ENCODE data around the gene PDF. TPM values are rescaled to one million over a fixed set of nuclear protein-coding genes. Genes with fewer than 3 reads are reported as not detected.
"Not testable (repeated sequence)": the region's sequence is repeated elsewhere in the genome, so short reads cannot be mapped to it uniquely, and the experiment has no call there.

The PDF gene, protein sequence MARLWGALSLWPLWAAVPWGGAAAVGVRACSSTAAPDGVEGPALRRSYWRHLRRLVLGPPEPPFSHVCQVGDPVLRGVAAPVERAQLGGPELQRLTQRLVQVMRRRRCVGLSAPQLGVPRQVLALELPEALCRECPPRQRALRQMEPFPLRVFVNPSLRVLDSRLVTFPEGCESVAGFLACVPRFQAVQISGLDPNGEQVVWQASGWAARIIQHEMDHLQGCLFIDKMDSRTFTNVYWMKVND
- total RNA-seq: 6.1 TPM

DNA sequence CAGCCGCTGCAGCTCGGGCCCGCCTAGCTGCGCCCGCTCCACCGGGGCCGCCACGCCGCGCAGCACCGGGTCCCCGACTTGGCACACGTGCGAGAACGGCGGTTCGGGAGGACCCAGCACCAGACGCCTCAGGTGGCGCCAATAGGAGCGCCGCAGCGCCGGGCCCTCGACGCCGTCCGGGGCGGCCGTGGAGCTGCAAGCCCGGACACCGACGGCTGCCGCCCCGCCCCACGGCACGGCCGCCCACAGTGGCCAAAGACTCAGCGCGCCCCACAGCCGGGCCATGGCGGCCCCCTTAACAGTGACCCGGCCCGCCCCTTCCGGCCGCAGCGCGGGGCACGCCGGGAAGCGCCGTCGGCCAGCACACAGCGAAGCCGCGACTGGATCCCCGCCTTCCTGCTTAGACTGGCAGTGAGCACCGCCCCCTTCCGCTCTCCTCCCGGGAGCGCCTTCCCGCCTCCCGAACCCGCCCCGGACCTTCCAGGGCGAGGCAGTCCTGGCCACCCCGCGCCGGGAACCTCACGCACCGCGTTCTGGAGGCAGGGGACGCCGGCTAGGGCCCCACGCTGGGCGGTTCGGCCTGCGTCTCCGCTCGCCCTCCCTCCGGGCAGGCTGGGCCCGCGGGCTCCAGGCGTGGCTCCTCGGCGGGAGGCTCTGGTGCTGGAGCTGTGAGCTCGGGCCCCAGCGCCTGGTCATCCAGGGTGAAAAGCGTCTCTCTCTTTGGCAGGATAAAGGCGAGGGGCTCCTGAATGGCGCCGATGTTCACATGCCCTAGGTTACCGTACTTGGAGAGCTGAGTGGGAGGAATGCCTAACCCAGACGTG lies at the start of gene PDF:
Gene PDF (minus strand): TSS at position 303 of the 824 bp plus-strand sequence. CDS start 18 bp downstream, at position 285.
- FAIRE-seq: no peak
- peak; percentile 98 for DNase-seq (ENCODE audit: low spot score in 2 of 2)

DNA sequence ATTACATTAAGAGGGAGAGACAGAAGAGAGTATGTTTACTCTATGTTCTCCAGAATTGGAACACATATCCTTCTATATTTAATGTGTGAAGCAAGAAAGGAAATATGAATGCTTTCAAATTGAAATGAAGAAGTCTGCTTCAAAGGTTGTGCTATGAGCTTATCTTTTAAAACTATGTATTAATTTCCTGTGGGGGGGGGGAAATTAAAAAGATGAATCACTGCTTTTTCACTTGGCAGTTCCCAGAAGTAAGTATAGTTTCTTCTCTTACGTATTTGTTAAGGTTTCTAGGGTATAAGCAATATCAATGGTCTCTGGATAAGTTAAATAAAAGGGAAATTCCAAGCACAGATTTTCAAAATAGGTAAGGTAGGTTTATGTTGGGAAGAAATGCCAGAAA lies 48.4 kb upstream of the PDF start:
- DNase-seq (ENCODE audit: low spot score in 2 of 2) (no peak), FAIRE-seq (no peak)

DNA sequence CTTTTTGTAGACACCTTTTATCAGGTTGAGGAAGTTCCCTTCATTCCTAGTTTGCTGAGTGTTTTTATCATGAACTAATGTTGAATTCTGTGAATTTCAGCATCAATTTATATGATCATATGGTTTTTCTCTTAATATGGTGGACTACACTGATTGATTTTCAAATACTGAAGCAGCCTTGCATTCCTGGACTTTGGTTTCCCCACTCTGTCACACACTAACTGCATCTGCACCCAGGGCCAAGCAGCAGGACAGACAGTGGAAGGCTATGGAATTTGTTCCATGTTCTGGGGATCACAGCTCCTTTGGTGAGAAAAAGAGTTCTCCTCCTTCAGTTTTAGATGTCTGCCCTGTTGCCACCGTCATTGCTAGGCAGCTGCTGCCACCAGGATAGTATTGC lies 47.6 kb upstream of the PDF start:
- DNase-seq (ENCODE audit: low spot score in 2 of 2): no peak
- no peak for FAIRE-seq

DNA sequence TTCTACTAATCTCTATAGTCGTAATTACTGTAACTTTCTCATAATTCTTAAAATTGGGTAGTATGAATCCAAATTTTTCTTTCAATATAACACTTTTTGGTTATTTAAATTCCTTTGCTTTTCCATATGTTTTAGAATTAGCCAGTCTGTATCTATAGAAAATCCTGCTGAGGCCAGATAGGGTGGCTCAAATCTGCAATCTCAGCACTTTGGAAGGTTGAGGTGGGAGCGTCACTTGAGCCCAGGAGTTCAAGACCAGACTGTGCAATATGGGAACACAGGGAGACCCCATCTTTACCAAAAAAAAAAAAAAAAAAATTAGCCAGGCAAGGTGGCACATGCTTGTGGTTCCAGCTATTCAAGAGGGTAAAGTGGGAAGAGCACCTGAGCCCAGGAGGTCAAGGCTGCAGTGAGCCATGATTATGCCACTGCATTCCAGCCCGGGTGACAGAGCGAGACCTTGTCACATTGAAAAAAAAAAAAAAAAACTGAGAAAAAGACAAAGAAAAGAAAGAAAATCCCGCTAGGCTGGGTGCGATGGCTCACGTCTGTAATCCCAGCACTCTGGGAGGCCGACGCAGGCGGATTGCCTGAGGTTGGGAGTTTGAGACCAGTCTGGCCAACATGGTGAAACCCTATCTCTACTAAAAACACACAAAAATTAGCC lies 46.1 kb upstream of the PDF start:
- DNase-seq (ENCODE audit: low spot score in 2 of 2) (no peak), FAIRE-seq (no peak)

DNA sequence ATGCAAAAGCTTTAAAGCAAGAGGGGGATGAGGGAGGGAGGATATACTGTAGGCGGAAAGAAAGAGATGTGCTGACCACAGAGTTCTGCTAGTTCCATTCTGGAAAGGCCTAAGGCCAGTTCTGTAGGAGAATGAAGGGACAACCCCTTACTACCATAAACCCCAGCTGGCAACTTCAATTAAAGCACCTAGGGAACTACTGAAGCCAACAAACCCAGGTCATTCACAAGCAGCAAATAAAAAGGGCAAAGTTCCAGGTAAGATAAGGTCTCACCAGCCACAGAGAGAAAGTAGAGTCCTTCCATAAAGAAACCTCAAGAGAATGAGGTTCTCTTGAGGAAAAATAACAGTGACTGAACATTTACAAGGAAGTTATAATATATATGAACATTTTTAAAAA lies 42.6 kb upstream of the PDF start:
- DNase-seq (ENCODE audit: low spot score in 2 of 2) (no peak), FAIRE-seq (no peak)

DNA sequence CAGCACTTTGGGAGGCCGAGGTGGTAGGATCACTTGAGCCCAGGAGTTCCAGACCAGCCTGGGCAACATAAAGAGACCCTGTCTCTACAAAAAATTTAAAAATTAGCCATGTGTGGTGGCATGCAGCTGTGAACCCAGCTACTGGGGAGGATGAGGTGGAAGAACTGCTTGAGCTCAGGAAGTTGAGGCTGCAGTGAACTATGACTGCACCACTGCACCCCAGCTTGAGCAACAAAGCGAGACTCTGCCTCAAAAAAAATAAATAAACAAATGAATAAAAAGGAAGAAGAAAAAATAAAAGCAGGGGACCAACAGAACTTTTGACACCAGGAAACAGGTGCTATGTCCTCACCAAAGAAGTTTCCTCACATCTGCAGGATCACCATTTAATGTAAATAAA lies 41.2 kb upstream of the PDF start:
- no peak for FAIRE-seq

DNA sequence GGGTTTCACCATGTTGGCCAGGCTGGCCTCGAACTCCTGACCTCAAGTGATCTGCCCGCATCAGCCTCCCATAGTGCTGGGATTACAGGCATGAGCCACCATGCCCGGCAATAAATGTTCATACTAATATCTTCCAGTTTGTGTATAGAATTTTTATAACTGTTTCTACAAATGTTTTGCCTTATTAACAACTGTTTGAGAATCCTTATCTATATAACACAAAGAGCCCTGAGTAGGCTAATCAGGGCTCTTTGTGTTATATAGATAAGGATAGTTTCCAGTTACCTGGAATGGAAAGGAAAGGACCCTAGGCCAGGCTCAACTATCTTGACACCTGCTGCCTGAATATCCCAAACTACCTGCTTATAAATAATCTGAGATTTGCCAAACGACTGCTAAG lies 38.5 kb upstream of the PDF start:
- FAIRE-seq: no peak
- no peak for DNase-seq (ENCODE audit: low spot score in 2 of 2)

More for the DNA sequence above, 41.2 kb upstream of the PDF start:
- no peak for DNase-seq (ENCODE audit: low spot score in 2 of 2)

DNA sequence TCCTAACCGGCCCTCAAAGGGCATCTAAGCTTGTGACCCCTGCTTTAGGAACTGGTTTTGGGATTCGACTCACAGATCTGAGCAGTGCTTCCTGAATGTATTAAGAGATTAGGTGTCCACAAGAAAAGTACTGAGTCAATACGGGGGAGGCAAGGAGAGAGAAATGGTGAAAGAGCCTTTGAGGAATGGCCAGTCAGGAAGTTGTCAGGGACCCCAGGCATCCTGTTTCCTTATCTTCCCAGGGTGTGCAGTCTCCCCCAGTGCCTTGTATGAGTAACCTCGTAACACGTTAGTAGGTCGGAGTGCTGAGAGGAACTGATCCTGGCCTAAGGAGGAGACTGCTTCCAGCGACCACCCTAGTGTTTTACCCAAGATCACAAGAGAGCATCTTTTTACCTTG lies 37.6 kb upstream of the PDF start:
- FAIRE-seq (no peak), DNase-seq (ENCODE audit: low spot score in 2 of 2) (no peak)

DNA sequence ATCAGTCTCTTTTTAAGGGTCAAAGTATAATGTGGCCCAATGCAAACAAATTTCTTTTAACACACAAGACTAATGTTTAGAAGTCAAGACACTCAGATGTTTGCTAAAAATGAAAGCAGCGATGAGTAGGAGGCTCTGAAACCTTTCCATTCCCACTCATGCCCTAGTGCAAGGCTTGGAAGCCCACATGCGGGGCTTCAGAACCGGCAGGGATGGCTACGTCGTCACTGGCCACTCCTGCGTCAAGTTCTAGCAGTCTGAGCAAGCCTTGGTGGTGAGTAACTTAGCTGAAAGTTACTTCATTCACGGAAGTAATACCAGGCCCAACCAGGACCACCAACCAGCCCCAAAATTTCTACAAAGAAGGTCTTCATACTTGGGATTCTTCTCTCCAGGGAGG lies 36.0 kb upstream of the PDF start:
- no peak for DNase-seq (ENCODE audit: low spot score in 2 of 2)
- no peak for FAIRE-seq

DNA sequence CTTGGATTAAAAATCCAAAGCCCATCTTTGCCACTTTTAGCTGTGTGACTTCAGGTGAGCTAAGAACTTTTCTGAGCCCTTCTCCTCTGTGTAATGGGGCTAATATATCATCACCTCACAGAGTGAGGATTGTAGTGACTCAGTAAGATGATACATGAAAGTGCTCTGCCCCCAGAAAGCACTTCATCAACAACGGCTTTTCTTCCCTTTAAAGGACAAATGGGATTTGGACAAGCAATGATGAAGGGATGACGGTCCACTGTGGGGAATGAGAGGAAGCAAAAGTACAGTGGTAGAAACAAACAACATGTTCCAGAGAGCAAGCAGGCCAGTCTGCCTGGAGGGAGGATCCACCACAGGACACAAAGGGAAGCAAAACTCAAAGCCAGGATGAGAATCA lies 35.5 kb upstream of the PDF start:
- DNase-seq (ENCODE audit: low spot score in 2 of 2): no peak
- no peak for FAIRE-seq

DNA sequence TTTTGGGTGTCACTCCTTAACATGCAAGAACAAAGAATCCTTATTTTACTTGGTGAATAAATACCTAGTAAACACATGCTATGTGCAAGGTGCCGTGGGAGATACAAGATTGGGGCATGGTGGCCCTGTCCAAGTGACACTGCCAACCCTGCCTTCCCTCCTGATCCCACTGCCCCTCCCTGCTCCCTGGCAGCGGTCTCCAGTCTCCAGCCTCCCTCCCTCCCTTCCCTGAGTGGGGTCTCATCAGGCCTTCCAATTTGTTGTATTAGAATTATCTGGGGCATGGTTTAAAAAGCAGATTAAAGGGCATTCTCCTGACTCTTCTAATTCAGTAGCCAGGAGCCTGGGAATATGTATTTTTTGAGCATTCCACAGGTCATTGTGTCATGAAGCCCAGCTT lies 33.7 kb upstream of the PDF start:
- FAIRE-seq (no peak), DNase-seq (ENCODE audit: low spot score in 2 of 2) (no peak)

DNA sequence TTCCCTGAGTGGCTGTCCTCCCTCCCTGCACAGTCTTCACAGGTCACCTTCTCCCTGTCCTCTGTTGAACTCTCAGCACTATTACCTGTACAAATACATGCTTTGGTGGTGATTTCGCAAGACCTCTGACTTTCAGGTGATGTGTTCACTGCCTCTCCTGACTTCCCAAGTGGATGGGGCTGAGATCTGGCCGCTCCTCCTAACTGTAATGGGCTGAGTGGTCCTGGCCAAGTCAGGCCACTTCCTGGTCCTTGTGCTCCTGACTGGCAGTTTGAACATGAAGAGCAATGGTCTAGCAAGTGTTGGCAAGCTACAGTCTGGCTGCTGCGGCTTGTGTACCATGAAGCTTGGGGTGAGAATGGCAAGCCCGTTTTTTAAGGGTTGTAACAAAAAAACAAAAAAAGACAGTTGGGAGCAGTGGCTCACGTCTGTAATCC lies 32.9 kb upstream of the PDF start:
- DNase-seq (ENCODE audit: low spot score in 2 of 2): no peak
- FAIRE-seq: no peak

DNA sequence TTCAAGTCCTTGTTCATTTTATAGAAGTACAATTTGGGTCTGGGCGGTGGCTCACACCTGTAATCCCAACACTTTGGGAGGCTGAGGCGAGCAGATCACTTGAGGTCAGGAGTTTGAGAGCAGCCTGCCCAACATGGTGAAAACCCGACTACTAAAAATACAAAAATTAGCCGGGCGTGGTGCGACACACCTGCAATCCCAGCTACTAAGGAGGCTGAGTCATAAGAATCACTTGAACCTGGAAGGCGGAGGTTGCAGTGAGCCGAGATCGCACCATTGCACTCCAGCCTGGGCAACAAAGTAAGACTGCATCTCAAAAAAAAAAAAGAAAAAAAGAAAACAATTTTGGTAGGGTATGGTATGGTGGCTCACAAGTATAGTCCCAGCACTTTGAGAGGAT lies 29.7 kb upstream of the PDF start:
- not testable (repeated sequence) for DNase-seq (ENCODE audit: low spot score in 2 of 2); FAIRE-seq

DNA sequence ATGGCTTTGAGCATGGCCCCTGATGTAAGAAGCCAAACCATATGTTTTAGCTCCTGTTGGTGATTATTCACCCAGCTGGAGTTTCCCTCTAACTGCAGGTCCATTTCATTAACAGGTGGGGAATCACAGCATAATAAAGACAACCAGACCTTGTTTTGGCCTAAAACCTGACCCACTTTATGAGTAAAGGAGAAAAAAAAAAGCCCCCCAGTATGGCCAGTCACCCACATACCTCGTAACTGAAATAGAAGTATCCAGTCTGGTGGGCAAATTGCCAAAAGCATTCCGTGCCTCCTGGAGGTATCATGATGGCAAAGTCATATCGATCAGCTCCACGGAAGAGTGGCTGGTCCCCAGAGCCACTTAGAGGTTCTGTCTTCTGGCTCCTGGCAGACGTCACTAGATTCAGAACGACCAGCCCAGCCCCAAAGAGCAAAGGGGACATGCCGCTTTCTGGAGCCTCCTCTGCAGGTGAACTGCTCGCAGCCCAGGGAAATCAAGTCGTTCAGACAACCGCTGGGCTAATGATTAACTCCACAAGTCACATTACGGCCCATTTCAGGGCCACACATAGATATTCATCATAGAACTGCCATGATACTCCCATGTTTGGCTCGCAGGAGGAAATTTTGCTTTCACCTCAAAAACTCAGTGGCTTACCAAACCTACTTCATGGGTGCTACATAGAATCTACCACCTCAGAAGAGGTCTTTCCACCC lies 21.1 kb upstream of the PDF start, which contains the start of gene TMED6:
Gene TMED6 (minus strand): TSS at position 478 of the 719 bp plus-strand sequence. CDS start 33 bp downstream, at position 445.
- no peak for DNase-seq (ENCODE audit: low spot score in 2 of 2)
- FAIRE-seq: no peak

DNA sequence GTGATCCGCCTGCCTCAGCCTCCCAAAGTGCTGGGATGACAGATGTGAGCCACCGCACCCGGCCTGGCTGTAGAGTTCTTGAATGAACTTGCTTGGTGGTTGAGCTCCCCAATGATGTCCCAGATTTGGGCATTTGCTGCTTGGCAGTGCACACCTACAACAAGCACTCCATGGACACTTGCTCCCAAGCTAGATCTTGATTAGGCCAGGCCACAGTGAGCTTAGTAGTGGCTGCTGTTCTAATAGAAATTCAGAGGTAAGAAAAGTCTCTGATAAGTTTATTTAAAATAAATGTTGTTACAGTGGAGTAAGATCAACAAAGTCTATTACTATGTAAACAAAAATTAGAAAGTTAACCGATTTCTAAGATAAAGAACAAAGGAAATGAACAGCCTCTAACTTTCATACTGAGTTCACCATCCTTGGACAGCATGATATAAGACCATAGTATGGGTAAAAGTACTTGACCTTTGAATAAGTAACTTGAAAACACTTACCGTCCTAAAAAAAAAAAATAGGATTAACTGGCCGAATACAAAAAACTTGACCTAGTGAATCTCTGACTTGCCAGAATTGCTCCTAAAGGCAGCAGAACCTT lies 20.2 kb upstream of the PDF start:
- DNase-seq (ENCODE audit: low spot score in 2 of 2) (no peak), FAIRE-seq (no peak)

DNA sequence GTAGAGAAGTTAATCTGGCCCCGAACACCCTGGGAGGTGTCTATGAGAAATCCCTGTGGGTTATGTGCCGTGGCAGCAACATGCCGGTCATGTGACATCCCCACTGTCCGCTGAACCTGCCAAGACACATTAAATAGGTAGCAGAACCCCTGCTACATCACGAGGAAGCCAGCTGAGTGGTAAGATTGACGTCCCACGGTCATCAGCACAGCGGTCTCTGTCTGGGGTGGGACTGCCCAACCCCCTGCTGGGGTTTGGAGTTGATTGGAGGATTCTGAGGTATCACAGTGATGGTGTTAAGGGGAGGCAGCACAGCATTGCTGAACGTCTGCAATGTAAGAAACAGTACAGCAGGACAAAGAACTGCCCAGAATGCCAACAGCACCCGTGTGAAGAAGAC lies 19.1 kb upstream of the PDF start:
- FAIRE-seq: no peak
- no peak for DNase-seq (ENCODE audit: low spot score in 2 of 2)

DNA sequence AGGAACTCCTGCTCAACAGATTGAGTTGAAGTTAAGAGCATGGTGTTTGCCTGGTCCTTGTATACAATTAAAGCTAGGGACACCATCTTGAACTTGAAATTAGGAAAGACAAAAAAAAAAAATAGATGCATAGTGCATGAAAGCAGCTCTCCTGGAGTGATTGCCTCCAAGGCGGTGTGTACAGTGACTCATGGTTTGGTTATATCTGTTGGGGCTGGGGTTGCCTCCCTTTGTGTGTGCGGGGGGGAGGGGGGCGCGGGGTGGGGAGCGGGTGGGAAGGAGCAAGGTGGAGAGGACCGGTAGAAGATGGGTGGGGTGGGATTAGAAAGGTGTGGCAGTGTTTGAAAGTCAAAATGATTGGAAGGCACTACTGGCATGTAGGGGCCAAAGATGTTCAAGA lies 17.8 kb upstream of the PDF start:
- DNase-seq (ENCODE audit: low spot score in 2 of 2): no peak
- FAIRE-seq: no peak

DNA sequence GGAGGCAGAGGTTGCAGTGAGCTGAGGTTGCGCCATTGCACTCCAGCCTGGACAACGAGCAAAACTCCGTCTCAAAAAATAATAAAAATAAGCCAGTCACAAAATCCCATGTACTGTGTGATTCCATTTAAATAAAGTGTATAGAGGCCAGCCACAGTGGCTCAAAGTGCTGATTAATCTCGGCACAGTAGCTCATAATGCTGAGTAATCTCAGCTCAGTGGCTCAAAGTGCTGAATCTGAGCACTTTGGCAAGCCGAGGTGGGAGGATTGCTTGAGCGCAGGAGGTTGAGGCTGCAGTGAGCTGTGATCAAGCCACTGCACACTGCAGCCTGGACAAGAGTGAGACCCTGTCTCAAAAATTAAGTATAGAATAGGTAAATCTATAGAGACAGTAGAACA lies 16.3 kb upstream of the PDF start:
- FAIRE-seq (no peak), DNase-seq (ENCODE audit: low spot score in 2 of 2) (no peak)

DNA sequence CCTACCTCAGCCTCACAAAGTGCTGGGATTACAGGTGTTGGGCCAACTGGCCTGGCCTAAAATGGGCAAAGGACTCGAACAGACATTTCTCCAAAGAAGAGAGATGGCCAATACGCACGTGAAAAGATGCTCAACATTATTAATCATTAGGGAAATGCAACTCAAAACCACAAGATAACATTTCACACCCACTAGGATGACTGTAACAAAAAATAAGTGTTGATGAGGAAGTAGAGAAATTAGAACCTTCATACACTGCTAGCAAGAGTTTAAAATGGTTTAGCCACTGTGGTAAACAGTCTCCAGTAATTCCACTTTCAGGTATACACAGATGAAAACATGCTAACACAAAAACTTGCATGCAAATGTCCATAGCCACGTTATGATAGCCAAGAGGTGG lies 15.5 kb upstream of the PDF start:
- FAIRE-seq (no peak), DNase-seq (ENCODE audit: low spot score in 2 of 2) (no peak)

DNA sequence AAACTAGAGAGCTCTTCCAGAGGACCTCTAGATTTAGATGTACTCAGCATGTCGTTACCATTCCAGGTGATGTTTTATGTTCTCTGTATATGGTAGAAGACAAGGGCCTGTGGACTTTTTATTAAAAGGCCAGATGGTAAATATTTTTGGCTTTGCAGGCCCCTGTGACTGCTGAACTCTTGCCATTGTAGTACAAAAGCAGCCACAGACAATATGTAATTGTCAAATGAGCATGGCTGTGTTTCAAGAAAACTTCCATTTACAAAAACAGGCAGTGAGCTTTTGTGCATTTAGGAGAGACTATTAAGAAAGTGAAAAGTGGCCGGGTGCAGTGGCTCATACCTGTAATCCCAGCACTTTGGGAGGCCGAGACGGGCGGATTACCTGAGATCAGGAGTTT lies 13.8 kb upstream of the PDF start:
- no peak for DNase-seq (ENCODE audit: low spot score in 2 of 2)
- no peak for FAIRE-seq

Measured in frontal cortex (tissue), 4 donors.